ENCODE results near the gene SRI.

- TF ChIP-seq POLR2A (IDR thresholded peaks at IDR 0.05; ENCODE audit: low read length) (no peak), GATA1 (IDR thresholded peaks at IDR 0.05; ENCODE audit: low read depth, low read length) (no peak)
These were observed 27.9 kb downstream of the SRI start for GRCh38 chr7:88191911-88192310.

Measured in erythroblast (primary cell).